HG03378 (cell line): Measurements from ENCODE around the gene DNAJC12.
"Not testable (repeated sequence)": the region's sequence is repeated elsewhere in the genome, so short reads cannot be mapped to it uniquely, and the experiment has no call there.

Experiments used
- ATAC-seq: cut with Tn5 transposase; IDR thresholded peaks from one replicate; pipeline ENCODE4 v1.9.1; 2021; ENCODE audit warnings: mild to moderate bottlenecking, moderate library complexity; ENCODE audit not compliant: unreplicated experiment

Gene DNAJC12

GRCh38 chr10:67837541-67838314, at the start of gene DNAJC12:
TSS of gene DNAJC12 (minus strand) at chr10:67838188. CDS start at chr10:67838011, 177 bp downstream.
- ATAC-seq = peak; percentile 73

- peak; percentile 38 for ATAC-seq
Measured at GRCh38 chr10:67884842-67885670, 47.1 kb upstream of the DNAJC12 start.

- ATAC-seq = peak; percentile 79
Measured at GRCh38 chr10:67884313-67884841, 46.4 kb upstream of the DNAJC12 start, which contains the start of gene SIRT1. TSS of gene SIRT1 (plus strand) at chr10:67884656. CDS start at chr10:67884722, 66 bp downstream.

DNA sequence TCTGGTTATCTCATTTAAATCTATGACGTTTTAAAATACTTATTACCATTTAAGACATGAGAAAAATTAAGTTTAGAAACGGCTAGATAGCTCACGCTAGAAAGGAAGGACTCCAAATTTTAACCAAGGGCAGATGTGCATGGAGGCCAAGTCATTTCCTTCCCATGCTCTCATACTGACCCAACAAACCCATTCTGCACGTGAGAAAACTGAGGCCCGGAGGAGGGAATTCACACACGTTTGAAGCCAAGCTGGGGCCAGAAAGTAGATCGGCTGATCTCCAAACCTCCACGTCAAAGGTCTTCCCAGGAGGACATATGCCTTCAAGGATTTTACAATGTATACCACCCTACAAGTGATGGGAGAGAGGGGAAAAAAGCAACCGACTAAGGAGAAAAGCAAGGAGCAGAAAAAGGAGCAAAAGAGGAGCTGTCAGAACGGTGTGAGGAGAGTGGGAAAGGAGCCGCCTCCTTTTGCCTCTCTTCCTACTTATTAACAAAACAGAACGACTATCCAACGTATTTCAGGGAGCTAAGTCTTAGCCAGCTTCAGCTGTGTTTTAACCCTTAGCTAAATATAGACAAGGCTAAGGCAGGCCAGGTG, 45.8 kb upstream of the DNAJC12 start:
- ATAC-seq = no peak

DNA sequence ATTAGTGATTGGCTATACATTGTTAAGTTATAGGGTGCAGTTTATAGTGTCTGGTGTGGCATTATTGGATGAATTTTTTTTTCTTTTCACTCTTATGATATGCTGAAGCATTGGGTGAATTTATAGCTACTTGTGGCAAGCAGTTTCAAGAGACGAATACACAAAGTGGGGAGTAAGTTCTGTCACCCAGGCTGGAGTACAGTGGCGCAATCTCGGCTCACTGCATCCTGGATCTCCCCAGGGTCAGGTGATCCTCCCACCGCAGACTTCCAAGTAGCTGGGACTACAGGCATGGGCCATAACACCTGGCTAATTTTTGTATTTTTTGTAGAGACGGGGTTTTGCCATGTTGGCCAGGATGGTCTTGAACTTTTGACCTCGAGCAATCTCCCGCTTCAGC, 40.1 kb upstream of the DNAJC12 start:
- ATAC-seq = no peak

DNA sequence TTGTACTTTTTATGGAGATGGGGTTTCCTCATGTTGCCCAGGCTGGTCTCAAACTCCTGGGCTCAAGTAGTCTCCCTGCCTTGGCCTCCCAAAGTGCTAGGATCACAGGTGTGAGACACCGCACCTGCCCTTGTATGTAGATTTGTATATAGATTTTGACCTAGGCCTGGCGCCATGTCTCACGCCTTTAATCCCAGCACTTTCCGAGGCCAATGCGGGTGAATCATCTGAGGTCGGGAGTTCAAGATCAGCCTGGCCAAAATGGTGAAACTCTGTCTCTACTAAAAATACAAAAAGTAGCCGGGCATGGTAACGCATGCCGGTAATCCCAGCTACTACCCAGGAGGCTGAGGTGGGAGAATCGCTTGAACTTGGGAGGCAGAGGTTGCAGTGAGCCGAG, 39.4 kb upstream of the DNAJC12 start:
- ATAC-seq = not testable (repeated sequence)

DNA sequence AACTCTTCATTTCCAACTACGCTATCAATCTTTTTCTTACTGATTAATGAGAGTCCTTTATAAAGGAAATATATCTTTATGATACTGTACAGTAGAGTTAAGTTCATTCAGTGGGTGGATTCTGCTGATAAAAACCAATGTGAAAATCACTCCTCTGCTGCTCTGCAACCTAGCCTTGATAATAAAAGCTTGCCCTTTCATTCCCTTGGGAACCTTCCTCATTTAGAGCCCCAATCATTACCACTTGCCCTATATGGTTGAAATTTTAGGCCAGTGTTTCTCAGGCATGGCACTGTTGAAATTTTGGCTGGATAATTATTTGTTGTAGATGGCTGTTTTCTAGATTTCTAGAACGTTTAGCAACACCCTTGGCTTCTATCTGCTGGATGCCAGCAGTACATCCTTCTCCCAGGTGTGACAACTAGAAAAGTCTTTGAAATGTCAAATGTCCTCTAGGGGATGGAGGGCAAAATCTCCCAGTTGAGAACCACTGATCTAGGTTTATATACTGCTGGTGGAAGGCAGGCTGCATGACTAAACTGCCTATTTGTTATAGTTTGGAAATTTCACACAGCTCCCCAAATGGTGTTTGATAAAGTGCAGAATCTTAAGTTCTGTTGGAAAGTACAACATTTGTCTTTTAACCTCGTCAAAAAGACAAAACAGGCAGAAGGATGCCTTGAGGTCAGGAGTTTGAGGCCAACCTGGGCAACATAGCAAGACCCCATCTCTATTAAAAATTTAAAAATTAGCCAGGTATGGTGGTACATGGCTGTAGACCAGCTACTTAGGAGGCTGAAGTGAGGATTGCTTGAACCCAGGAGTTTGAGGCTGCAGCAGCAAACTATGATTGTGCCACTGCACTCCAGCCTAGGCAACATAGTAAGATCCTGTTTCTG, 37.6 kb upstream of the DNAJC12 start:
- no peak for ATAC-seq

- no peak for ATAC-seq
Measured at GRCh38 chr10:67869996-67870395, 32.0 kb upstream of the DNAJC12 start.

GRCh38 chr10:67868132-67868531, 30.1 kb upstream of the DNAJC12 start:
- ATAC-seq = no peak

DNA sequence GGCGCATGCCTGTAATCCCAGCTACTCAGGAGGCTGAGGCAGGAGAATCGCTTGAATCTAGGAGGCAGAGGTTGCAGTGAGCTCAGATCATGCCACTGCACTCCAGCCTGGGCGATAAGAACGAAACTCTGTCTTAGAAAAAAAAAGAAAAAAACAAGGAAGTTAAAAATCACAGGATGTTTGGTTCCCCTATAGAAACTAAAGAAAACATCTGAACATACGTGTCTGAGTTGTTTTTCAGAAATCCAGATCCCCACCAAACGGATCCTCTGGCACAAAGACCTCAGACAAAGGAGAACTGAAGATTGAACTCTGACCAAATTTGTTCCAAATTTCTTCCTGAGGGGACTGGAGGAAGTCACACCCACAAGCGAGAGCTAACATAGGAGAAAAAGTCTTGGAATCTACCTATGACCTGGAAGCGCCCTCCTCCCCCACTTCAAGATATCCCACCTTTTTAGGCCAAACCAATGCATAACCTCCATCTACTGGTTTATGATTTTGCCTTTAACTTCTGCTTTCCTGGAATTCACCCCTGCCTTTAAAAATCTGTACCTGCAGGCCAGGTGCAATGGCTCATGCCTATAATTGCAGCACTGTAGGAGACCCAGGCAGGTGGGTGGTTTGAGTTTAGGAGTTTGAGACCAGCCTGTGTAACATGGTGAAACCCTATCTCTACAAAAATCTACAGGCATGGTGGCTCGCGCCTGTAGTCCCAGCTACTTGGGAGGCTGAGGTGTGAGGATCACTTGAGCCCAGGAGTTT, 26.8 kb upstream of the DNAJC12 start:
- ATAC-seq = no peak

DNA sequence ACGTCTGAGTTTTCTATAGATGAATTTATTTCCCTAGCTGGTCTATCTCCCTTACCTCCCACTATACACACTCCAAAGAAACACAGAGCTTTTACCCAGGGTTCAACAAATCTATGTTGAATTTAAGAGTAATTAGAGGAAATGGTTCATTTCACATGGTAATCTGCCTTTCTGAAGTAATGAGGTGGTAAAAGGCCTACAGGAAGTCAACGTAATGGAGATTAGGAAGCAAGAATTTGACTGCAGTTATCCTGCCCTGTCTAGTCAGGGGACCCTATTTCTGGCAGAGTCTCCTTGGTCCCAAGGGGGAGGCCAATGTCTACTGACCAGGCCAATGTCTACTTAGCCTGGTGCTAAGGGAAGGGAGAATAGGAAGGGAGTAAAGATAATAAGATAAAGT, 25.1 kb upstream of the DNAJC12 start:
- ATAC-seq = no peak

DNA sequence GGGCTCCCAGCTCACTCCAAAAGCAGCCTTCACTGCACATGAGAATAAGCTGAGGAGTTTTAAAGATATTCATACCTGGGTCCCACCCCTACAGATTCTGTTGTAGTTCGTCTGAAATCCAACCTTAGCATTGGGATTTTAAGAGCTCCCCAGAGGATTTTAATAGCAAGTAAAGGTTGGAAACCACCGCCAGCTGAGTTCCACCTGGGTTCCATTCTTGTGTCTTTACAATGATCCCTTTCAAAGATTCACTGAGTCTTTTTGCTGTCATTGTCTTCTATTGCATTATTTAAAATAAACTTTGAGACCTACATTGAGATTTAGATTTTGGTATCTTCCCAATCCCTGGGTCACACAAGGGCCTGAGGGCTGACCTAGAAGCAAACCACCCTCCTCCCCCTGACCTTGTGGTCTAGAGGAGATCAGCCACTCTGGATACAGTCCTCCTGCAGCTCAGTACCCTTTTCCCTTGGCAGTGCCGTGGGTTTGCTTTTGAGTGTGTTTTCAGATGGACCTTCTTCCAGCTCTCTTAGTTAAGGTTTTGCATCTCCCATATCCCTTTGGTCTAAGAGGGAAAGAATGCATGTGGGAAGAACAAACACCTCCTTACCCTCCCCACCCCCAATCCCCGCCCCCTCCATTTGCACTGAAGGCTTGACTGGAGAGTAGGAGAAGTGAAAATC, 23.9 kb upstream of the DNAJC12 start:
- ATAC-seq = no peak

DNA sequence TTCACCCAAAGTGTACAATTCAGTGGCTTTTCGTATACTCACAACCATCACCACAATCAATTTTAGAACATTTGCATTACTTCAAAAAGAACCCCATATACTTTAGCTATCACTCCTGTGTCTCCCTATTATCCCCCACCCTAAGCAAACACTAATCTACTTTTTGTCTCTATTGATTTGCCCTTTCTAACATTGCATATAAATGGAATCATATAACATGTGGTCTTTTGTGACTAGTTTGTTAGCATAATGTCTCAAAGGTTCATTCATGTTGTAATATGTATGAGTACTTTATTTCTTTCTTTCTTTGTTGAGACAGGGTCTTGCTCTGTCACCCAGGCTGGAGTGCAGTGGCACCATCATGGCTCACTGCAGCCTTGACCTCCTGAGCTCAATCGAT, 21.0 kb upstream of the DNAJC12 start:
- no peak for ATAC-seq

GRCh38 chr10:67853512-67853911, 15.5 kb upstream of the DNAJC12 start:
- ATAC-seq = no peak

- ATAC-seq = no peak
Measured at GRCh38 chr10:67852761-67853160, 14.8 kb upstream of the DNAJC12 start.

DNA sequence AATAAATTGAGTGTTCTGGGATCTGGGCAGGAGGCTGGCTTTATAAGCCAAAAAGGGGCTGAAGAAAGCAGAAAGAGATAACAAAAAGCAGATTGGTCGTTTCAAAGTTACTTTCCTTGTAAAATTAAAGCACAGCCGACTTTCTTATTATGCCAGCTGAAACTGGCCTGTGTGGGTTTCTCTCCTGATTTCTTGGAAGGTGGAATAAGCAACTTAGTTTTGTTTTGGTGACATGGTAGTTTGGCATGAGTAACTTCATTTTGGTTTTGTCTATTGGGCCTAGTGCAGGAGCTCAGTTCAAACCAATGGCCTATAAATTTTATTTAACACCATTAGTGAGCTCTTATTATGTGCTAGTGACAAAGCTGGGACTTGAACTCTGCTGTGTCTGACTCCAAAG, 13.2 kb upstream of the DNAJC12 start:
- no peak for ATAC-seq

DNA sequence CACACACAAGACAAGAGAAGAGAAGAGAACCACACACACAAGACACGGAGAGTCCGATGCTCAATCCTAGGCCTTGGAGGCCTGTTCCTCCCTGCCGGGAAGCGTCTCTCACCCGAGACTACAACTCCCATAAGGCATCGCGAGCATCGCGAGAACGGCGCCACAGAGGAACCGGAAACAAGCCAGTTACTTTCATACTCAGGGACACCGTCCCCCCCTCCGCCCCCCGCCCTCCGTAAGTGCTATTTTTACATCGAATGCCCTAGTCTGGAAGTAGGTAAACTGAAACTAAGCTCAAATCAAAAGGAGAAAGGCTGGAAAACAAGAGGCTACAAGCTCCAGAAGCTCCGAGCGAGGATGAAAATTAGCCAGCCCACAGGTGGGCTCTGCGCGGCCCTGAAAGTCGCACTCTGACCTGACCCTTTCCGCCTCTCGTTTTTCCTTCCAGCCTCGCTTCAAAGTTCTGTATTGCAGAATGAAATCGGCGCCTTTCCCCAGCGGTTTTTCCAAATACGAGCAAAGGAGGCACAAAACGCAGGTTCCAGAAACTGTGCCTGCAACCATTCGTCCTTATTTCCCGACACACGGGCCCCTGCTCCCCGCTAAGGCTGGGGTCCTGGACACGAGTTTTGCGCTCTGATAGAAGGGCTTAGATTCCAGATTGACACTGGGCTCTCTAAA, 11.5 kb upstream of the DNAJC12 start:
- peak; percentile 91 for ATAC-seq

- ATAC-seq = no peak
Measured at GRCh38 chr10:67843284-67843683, 5.3 kb upstream of the DNAJC12 start.
